ENCODE results near the gene OLFM2.
"Not testable (repeated sequence)": the region's sequence is repeated elsewhere in the genome, so short reads cannot be mapped to it uniquely, and the experiment has no call there.

The OLFM2 gene

DNA sequence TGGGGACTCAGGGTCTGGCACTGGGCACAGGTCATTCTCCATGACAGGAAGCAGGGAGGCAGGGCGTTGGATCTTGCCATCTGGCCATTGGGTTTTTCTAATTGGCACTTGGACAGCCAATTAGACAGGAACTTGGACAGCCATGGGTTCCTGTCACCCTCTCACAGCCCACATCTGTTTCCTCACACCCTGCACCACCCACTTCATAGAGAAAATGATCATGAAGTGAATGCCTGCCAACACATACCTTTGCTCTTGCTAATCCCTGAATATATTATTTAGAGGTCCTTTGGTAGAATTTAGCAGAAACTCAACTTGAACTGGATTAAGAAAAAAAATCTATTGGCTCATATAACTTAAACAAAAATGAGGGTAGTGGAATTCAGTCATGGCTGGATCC is 4.9 kb upstream of the OLFM2 start:
- no peak for DNase-seq

GRCh38 chr19:9940778-9941177 is 4.5 kb upstream of the OLFM2 start:
- DNase-seq = no peak

GRCh38 chr19:9939301-9939913 is 3.1 kb upstream of the OLFM2 start:
- DNase-seq = no peak

DNA sequence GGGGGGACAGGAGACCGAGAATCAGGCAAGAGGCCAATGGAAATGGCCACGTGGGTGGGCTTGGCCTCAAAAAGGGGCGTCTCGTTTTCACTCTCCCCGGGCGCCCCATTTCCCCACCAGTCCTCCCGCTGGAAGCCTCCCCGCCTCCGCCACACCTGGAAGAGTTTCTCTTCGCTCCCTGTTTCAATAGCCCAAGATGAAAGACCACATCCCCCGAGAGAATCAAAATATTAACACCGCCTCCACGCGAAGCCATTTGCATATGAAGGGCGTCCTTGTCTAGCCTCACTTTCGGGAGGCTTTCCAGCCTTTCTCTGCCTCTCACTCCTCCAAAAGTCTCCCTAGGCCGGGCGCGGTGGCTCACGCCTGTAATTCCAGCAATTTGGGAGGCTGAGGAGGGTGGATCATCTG is 691 bp upstream of the OLFM2 start:
- no peak for DNase-seq

GRCh38 chr19:9935506-9936325 is 599 bp downstream of the OLFM2 start:
- DNase-seq = no peak

DNA sequence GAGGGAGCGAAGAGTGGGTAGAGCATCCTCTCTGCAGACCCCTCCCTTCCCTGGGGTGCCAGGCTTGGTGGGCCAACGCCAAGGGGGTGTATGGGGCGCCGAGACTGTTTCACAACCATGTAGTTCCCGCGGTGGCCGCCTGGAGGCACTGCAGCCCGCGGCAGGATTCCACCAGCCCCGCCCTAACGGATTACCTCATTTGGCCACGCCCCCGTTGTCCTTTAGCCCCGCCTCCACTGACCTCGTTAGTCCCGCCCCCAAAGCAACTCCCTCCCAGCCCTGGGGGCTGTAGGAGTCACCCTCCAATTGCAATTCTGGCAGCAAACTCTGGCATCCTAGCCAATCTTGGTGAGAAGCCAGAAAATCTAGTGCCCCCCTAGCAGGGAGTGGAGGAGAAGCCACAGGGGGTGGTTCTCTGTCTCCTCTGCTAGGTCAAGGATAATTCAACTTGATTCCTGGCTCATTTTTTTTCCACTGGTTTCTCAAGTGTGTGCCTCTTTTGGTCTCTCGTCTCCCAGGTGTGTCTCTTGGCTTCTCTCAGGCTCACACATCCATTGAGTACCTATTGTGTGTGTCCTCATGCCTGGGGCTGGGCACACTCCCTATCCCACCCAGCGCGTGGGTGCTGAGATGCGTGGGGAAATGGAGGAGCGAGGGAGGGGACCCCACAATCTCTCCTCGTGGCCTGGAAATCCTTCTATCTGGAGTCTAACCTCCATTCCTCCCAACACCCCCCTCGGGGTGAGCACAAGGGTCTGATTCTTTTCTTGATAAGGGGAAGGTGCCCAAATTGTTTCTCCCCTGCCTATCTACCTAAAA is 2.0 kb downstream of the OLFM2 start:
- peak; percentile 10 for DNase-seq

DNA sequence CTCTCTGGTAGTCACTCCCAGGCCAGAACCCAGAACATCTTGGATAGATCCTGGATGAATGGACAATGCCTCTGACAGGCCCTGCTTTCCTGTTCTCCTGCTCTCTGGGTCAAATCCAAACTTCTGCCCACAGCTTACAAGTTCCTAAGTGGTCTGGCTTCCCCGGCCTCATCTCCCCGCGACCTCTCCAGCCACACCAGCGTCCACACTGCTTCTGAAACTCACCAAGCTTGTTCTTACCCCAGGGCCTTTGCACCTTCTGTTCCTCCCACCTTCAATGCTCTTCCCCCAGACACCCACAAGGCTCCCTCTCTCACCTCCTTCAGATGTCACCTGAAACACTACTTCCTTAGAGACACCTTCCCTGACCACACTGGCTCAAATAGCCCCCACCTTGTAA is 3.5 kb downstream of the OLFM2 start:
- DNase-seq = no peak

DNA sequence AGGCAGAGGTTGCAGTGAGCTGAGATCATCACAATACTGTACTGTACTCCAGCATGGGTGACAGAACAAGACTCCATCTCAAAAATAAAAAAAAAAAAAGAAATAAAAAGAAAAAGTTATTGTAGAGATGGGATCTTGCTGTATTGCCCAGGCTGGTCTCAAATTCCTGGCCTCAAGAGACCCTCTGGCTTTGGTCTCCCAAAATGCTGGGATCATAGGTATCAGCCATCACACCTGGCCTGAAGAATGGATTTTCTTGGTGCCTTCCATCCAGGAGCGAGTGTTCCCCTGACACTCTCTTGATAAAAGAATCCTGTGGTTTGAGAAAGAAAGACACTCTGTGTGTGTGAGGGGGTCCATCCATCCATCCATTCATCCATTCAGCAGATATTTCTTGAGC is 4.7 kb downstream of the OLFM2 start:
- no peak for DNase-seq

- no peak for DNase-seq
Observed at GRCh38 chr19:9923440-9923839, 12.9 kb downstream of the OLFM2 start.

DNA sequence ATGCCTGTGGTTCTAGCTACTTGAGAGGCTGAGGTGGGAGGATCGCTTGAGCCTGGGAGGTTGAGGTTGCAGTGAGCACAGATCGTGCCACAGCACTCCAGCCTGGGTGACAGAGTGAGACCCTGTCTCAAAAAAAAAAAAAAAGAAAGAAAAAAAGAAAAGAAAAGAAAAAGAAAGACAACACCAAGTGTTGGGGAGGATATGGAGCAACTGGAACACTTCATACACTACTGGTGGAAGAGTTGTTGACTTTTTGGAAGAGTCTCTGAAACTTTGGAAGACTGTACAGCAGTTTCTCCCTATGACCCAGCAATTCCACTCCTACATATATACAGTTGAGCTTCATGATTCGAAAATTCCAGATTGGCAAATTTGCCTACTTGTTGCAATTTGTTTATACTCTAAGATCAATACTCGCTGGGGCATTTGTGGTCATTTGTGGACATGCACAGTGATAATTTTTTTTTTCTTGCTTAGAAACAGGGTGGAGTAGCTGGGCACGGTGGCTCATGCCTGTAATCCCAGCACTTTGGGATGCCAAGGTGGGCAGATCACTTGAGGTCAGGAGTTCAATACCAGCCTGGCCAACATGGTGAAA is 13.4 kb downstream of the OLFM2 start:
- not testable (repeated sequence) for DNase-seq

DNA sequence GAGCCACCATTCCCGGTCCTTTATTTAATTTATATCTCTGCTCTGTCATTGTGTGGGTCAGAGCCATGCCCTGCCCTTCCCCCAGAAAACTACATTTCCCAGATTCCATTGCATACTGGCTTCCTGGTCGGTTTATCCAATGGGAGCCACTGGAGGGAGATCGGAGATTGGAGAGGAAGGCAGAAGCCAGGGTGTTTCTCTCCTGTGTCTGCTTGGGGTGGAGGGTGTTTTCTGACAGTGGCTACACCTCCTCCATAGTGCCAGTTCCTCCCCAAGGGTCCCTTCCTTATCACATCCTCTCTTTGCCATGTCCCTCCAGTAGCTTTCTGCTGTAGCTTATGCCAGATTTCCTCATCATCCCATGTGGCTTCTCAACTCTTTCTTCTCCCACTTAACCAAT is 19.0 kb downstream of the OLFM2 start:
- peak; percentile 45 for DNase-seq

- no peak for DNase-seq
Observed at GRCh38 chr19:9916719-9917118, 19.6 kb downstream of the OLFM2 start.

DNA sequence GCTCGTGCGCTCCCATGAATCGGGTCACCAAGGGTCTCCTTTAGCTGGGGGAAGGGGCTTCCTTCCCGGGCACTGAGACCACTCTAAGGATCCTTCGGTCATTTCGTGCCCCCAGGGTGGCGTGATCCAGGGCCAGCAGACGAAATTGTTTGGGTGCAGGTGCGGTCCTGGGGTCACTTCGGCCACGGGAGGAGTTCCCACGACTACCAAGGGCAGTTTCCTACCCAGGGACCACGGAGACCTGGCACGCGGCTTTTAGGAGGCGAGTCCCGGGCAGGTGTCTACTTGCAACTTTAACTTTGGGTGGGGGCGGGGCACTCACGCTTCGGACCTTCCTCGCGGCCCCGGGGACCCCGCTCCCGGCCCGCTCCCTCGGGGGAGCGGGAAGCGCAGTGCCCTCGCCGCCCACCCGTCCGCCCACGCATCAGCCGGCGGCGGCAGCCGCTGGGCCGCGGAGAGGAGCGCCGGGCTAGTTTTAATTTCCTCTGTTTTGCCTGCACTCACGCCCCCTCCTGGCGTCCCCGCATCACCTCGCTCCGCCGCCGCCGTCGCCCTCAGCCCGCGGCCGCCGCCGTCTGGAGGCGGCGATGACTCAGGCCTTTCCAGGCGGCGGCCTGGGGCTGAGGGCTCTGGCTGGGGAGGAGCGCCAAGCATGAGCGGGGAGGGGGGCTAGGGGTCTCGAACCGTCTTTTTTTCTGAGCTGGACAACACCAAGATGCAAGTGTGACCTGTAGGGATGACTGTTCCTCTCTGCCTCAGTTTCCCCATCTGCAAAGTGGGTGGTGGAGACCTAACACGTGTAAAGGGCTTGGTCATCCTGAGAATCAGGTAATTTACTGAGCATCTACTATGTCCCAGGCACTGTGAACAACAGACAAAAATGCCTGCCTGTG is 21.8 kb downstream of the OLFM2 start:
- DNase-seq = peak; percentile 35

GRCh38 chr19:9914001-9914314 is 22.4 kb downstream of the OLFM2 start:
- DNase-seq = no peak

GRCh38 chr19:9913237-9914000 is 22.9 kb downstream of the OLFM2 start:
- DNase-seq = no peak

DNA sequence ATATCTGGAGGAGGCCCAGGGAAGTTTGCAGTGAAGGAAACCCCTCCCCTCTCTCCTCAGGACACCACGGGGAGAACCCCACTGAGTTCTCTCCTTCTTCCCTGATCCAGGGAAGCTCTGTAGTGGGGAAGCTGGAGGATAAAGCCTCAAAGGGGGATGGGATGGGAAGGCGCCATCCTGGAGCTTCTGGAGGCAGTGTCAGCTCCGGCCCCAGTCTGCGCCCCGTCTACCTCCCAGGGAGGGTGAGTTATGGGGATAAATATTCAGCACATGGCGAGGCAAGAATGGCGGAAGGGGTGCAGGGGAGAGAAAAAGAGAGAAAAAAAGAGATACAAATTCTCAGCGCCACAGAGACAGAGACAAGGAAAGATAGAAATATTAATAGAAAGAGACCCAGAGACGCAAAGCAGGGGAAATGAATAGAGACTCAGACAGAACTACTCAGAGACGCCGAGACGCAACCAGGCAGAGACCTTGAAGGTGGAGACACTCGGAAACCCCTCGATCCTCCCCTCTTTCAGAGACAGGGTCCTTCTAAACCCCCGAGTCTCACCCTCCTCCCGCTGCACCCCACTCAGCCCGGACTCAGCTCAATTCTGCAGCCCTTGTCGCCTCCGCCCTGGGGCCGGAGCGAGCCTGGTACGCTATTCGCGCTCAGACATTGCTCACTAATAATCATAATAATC is 23.6 kb downstream of the OLFM2 start:
- DNase-seq = no peak

GRCh38 chr19:9911524-9912185 is 24.7 kb downstream of the OLFM2 start:
- DNase-seq = no peak

DNA sequence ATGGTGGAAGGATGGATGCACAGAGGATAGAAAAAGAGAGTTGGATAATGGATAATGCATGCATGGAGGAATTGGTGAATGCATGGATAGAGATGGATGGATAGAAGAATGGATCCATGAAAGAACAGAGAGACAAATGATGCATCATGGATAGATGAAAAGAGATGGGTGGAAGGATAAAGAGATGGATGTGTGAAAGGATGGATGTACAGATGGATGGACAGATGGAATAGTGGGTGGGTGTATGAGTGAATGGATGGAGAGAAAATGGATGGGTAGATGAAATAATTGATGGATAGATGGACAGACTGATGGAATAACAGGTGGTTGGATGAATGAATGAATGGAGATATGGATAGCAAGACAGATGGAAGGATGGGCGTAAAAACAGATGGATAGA is 25.7 kb downstream of the OLFM2 start:
- no peak for DNase-seq

GRCh38 chr19:9909251-9909650 is 27.1 kb downstream of the OLFM2 start:
- DNase-seq = no peak

DNA sequence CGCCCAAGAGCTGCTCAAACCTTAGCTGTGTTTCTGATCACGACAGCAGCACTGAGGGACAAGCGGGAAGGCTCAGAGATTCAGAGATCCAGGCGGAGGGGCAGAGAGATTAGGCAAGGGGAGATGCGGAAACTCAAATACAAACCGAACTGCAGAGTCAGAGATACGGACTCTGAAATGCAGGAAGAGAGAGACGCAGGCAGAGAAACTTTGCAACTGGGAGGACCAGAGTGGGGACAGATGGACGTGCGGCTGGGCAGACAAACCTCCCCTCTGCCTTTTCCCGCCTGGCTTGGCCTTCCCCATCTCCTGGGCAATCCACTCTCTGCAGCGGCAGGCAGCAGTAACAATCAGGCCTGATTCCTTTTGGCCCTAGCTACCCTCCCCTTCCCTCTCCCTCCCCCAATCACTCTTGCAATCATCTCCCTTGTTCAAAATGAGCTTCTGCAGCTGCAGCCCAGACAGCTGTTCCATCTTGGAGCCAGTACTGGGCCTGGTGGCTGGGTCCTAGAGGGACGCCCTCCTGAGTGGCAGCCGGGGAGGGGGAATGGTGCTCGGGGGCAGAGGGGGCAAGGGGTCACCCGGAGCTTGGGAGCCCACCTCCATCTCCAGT is 29.7 kb downstream of the OLFM2 start:
- no peak for DNase-seq
